22Rv1 (cell line): ENCODE data around the gene NOL4L.

Experiments
- H3K27ac ChIP-seq: fragments of 450-650 bp; 2 replicates; pipeline ENCODE4 v1.5.1; 2017
- CTCF ChIP-seq: fragments of 450-650 bp; IDR thresholded peaks from 2 replicates; pipeline ENCODE4 v1.5.1; 2017; ENCODE audit warnings: mild to moderate bottlenecking
- ZFX ChIP-seq: fragments of 450-650 bp; IDR thresholded peaks from 2 replicates; pipeline ENCODE4 v1.6.1; 2017; ENCODE audit warnings: antibody characterized with exemption, borderline replicate concordance

NOL4L gene

GRCh38 chr20:32440069-32440757, 144.9 kb downstream of the NOL4L start:
- TF ChIP-seq CTCF (no peak), ZFX (no peak)
- no peak overlapping the region for H3K27ac ChIP-seq

- no peak overlapping the region for H3K27ac ChIP-seq
- TF ChIP-seq ZFX: no peak
- TF ChIP-seq CTCF: no peak
Observed at GRCh38 chr20:32439132-32439829, 145.9 kb downstream of the NOL4L start.

- no peak overlapping the region for H3K27ac ChIP-seq
- TF ChIP-seq CTCF: no peak
- TF ChIP-seq ZFX: no peak
Observed at GRCh38 chr20:32438331-32438858, 146.7 kb downstream of the NOL4L start.

- no peak for TF ChIP-seq ZFX
- peak; percentile 16 for TF ChIP-seq CTCF
- no peak overlapping the region for H3K27ac ChIP-seq
Observed at GRCh38 chr20:32437391-32438074, 147.6 kb downstream of the NOL4L start.

GRCh38 chr20:32436968-32437367, 148.2 kb downstream of the NOL4L start:
- no peak for TF ChIP-seq ZFX
- no peak for TF ChIP-seq CTCF
- no peak overlapping the region for H3K27ac ChIP-seq

- no peak overlapping the region for H3K27ac ChIP-seq
- TF ChIP-seq ZFX (no peak), CTCF (no peak)
Observed at GRCh38 chr20:32436142-32436861, 148.8 kb downstream of the NOL4L start.
